Activated CD8-positive, alpha-beta T cell treated with anti-CD3 and anti-CD28 coated beads for 36 hours (primary cell): ENCODE measurements around the gene PRR32. TPM values are rescaled to one million over a fixed set of nuclear protein-coding genes. Genes with fewer than 3 reads are reported as not detected.
"Not testable (repeated sequence)": the region's sequence is repeated elsewhere in the genome, so short reads cannot be mapped to it uniquely, and the experiment has no call there.

ENCODE experiments used
- ATAC-seq: fragments of 200-7000 bp; cut with Tn5 transposase; one replicate; pipeline ENCODE4 v1.10.0; 2021; ENCODE audit warnings: mild to moderate bottlenecking, moderate library complexity
- CTCF ChIA-PET: fragments of 350-600 bp; sonication (Branson Sonifier 250); formaldehyde crosslinking; loops from one replicate; lab custom pipeline; 2021; ENCODE audit warnings: antibody characterized with exemption; lab: Charles Lee
- POLR2A ChIA-PET: fragments of 350-600 bp; sonication (Branson Sonifier 250); formaldehyde crosslinking; loops from one replicate; lab custom pipeline; 2021; ENCODE audit warnings: antibody characterized with exemption; lab: Charles Lee
- DNase-seq: peaks from one replicate; pipeline ENCODE4 v3.0.0-alpha.2; 2020
- H3K27ac Mint-ChIP-seq: one replicate; pipeline ENCODE4 v1.8.0; 2021; ENCODE audit warnings: mild to moderate bottlenecking, mixed read lengths
- H3K27me3 Mint-ChIP-seq: one replicate; pipeline ENCODE4 v1.8.0; 2021; ENCODE audit warnings: mixed read lengths
- H3K36me3 Mint-ChIP-seq: one replicate; pipeline ENCODE4 v1.8.0; 2021; ENCODE audit warnings: low read depth, mixed read lengths
- H3K4me1 Mint-ChIP-seq: one replicate; pipeline ENCODE4 v1.8.0; 2021; ENCODE audit warnings: low read depth, mixed read lengths
- H3K4me3 Mint-ChIP-seq: one replicate; pipeline ENCODE4 v1.8.0; 2021; ENCODE audit warnings: mild to moderate bottlenecking, moderate library complexity, mixed read lengths
- H3K9me3 Mint-ChIP-seq: one replicate; pipeline ENCODE4 v1.8.0; 2021; ENCODE audit warnings: mixed read lengths
- intact Hi-C: fragments of 100-400 bp; cut with micrococcal nuclease; formaldehyde crosslinking; loops from one replicate; pipeline ENCODE4 v1.10.0; 2022
- total RNA-seq, 2 experiments: library from RNA; stranded (reverse); gene quantifications; one replicate each; pipeline ENCODE4 v1.2.3, GENCODE V29; 2021
- TF ChIP-seq, protein P1 (sequence below): fragments of 200-600 bp; IDR thresholded peaks from one replicate; pipeline ENCODE4 v1.8.0; 2022; ENCODE audit warnings: antibody characterized with exemption, mild to moderate bottlenecking

PRR32 gene, protein sequence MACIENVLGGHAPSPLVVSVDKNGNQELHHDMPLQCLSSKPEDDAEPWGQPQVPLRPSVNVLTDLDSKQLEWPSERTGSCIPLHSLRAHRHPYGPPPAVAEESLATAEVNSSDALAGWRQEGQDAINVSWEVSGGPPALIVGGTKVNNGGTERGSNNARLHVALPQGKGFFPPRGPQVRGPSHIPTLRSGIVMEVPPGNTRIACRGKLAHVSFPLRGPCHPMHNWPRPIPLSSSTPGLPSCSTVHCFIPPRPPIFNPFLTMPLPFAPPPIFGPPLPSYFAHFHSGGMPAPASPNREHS
- total RNA-seq: not detected

DNA sequence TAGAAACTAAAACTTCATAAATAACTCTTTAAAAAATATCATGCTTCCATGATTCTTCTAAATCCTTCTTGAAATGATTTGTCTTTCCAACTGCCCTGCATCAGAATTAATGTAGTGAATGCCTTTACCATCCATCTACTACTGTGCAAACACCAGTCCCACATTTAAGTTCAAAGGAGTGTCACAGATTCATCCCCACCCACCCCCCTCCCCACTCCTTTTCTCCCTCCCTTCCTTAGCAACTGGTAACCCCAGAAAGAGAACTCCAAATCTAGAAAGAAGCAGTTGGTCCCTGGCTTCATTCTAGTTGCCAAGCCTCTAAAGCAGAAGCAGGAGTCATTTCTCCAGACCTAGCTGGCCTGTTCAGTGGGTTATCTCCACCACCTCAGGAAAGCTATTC is at the start of gene PRR32:
TSS of gene PRR32 (plus strand) at position 301 of the 400 bp plus-strand sequence. CDS start 115 bp downstream, outside the sequence.
- H3K4me3 Mint-ChIP-seq: no peak within 1 kb of the TSS
- H3K4me1 Mint-ChIP-seq: no peaks in the 10 kb centered on the region
- peaks cover 2% of the 10 kb centered on the region for H3K9me3 Mint-ChIP-seq
- no peaks in the 10 kb centered on the region for H3K36me3 Mint-ChIP-seq
- TF ChIP-seq, protein P1, sequence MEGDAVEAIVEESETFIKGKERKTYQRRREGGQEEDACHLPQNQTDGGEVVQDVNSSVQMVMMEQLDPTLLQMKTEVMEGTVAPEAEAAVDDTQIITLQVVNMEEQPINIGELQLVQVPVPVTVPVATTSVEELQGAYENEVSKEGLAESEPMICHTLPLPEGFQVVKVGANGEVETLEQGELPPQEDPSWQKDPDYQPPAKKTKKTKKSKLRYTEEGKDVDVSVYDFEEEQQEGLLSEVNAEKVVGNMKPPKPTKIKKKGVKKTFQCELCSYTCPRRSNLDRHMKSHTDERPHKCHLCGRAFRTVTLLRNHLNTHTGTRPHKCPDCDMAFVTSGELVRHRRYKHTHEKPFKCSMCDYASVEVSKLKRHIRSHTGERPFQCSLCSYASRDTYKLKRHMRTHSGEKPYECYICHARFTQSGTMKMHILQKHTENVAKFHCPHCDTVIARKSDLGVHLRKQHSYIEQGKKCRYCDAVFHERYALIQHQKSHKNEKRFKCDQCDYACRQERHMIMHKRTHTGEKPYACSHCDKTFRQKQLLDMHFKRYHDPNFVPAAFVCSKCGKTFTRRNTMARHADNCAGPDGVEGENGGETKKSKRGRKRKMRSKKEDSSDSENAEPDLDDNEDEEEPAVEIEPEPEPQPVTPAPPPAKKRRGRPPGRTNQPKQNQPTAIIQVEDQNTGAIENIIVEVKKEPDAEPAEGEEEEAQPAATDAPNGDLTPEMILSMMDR: no peak
- CTCF ChIA-PET: no interaction called here
- no peak for DNase-seq
- ATAC-seq: no peak
- POLR2A ChIA-PET: no interaction called here
- H3K27me3 Mint-ChIP-seq: no peaks in the 10 kb centered on the region
- H3K27ac Mint-ChIP-seq: no peak within 1 kb of the TSS
- intact Hi-C loops: no loop called here

DNA sequence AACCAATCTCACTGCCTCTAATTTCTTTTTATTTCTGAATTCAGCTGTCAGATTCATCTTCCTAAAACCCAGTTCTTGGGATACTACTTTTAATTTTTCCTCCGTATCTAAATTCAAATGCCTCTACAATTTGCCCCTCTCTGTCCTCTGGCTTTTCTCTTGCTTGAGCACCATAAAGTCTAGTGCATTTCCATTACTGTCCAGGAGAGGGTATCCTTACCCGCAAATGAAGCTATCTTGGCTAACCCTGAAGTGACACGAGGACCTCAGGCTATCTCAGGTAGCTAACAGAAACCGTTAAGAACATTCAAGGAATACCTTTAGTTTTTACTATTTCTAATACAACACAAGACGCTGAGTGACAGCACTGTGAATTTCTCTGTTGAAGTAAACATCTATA is 49.4 kb upstream of the PRR32 start:
- ChIA-PET CTCF (no interaction called here), POLR2A (no interaction called here)
- DNase-seq (no peak), ATAC-seq (no peak)
- intact Hi-C loops: no loop called here
- Mint-ChIP-seq H3K4me3 (no peak overlapping the region), H3K4me1 (no peaks in the 10 kb centered on the region), H3K9me3 (peaks cover 5% of the 10 kb centered on the region), H3K27ac (no peak overlapping the region), H3K36me3 (no peaks in the 10 kb centered on the region), H3K27me3 (no peaks in the 10 kb centered on the region)
- TF ChIP-seq, protein P1: no peak

DNA sequence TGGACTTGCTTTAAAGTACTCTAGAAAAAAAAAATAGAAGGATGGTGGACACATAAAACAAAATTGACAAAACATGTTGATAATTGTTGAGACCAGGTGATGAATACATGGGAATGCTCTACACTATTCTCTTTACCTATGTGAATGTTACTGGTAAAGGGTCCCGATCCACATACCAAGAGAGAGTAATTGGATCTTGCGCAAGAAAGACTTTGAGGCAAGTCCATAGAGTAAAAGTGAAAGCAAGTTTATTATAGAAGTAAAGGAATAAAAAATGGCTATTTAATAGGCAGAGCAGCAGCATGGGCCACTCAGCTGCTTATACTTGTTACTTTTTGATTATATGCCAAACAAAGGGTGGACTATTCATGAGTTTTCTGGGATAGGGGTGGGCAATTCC is 34.0 kb upstream of the PRR32 start:
- H3K27ac Mint-ChIP-seq: no peak overlapping the region
- no peaks in the 10 kb centered on the region for H3K4me1 Mint-ChIP-seq
- ATAC-seq: no peak
- ChIA-PET CTCF (no interaction called here), POLR2A (no interaction called here)
- no peak for DNase-seq
- H3K9me3 Mint-ChIP-seq: no peaks in the 10 kb centered on the region
- no peak overlapping the region for H3K4me3 Mint-ChIP-seq
- no peaks in the 10 kb centered on the region for H3K36me3 Mint-ChIP-seq
- TF ChIP-seq, protein P1: no peak
- no peaks in the 10 kb centered on the region for H3K27me3 Mint-ChIP-seq
- intact Hi-C loops: no loop called here

DNA sequence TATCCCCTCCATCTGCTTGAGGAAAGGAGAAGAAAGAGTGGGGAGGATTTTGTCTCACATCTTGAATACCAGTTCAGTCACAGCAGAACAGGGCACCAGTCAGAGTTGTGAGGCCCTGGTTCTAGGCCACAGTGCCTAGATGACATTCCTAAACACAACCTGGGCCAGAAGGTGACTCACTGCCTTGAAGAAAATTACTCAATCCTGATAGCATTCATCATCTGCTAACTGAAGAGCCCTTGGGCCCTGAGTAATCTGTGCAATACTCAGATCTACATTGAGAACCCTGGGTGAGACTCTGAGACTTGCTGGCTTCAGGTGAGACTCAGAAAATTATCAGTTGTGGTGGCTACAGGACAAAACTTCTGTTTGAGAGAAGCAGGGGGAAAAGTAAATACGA is 20.5 kb upstream of the PRR32 start:
- H3K27me3 Mint-ChIP-seq: no peaks in the 10 kb centered on the region
- intact Hi-C loops: no loop called here
- no peaks in the 10 kb centered on the region for H3K9me3 Mint-ChIP-seq
- ChIA-PET CTCF (no interaction called here), POLR2A (no interaction called here)
- ATAC-seq: no peak
- H3K36me3 Mint-ChIP-seq: no peaks in the 10 kb centered on the region
- no peaks in the 10 kb centered on the region for H3K4me1 Mint-ChIP-seq
- DNase-seq: no peak
- H3K27ac Mint-ChIP-seq: no peak overlapping the region
- TF ChIP-seq, protein P1: no peak
- no peak overlapping the region for H3K4me3 Mint-ChIP-seq

DNA sequence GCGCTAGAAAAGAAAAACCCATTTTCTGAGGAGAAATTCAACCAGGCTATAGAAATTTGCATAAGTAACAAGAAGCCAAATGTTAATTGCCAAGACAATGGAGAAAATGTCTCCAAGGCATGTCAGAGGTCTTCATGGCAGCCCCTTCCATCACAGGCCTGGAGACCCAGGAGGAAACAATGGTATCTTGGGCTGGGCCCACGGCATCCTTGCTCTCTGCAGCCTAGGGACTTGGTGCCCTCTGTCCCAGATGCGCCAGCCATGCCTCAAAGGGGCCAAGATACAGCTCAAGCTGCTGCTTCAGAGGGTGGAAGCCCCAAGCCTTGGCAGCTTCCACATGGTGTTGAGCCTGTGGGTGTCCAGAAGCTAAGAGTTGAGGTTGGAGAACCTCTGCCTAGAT is 12.7 kb upstream of the PRR32 start:
- H3K36me3 Mint-ChIP-seq, DNase-seq, H3K4me1 Mint-ChIP-seq, H3K27ac Mint-ChIP-seq, POLR2A ChIA-PET, ATAC-seq, H3K4me3 Mint-ChIP-seq, H3K27me3 Mint-ChIP-seq, H3K9me3 Mint-ChIP-seq, intact Hi-C loops, CTCF ChIA-PET: not testable (repeated sequence)
